Pancreas (tissue), 10 donors: ENCODE measurements around the gene TAF1. TPM values are rescaled to one million over a fixed set of nuclear protein-coding genes. Genes with fewer than 3 reads are reported as not detected.
"Not testable (repeated sequence)": the region's sequence is repeated elsewhere in the genome, so short reads cannot be mapped to it uniquely, and the experiment has no call there.

Experiments used
- ATAC-seq, 4 donors: fragments of 200-7000 bp; cut with Tn5 transposase; one replicate each; pipeline versions ENCODE4 v1.8.0 to v1.9.1; 2020; ENCODE audit warnings: mild to moderate bottlenecking in 4 of 4, moderate library complexity in 4 of 4
- DNase-seq, 6 donors: peaks; one replicate each; pipeline ENCODE4 v3.0.0-alpha.2; 2020
- FAIRE-seq: peaks from 2 replicates; lab custom pipeline; 2012; peaks lifted over from hg19 to GRCh38; lab: Jason Lieb, UNC
- H3K27ac ChIP-seq, 4 donors: fragments of 200-600 bp; sonication (generic); 1 replicate in 3 of 4; 2 replicates in 1 of 4; pipeline versions ENCODE4 v1.5.0 to v1.8.0; 2020
- H3K27me3 ChIP-seq, 4 donors: fragments of 200-600 bp; one replicate each; pipeline ENCODE4 v1.8.0; 2021
- H3K36me3 ChIP-seq, 3 donors: fragments of 200-600 bp; sonication (generic) in 1 of 3; one replicate each; pipeline versions ENCODE4 v1.5.0 to v1.8.0; 2020 to 2021
- H3K4me1 ChIP-seq, 3 donors: fragments of 200-600 bp; one replicate each; pipeline ENCODE4 v1.8.0; 2021
- H3K4me3 ChIP-seq, 4 donors: fragments of 200-600 bp; sonication (generic) in 2 of 4; one replicate each; pipeline versions ENCODE4 v1.5.0 to v1.8.0; 2020 to 2021
- H3K9me3 ChIP-seq, 4 donors: fragments of 200-600 bp; one replicate each; pipeline ENCODE4 v1.8.0; 2021
- WGBS, 2 donors: extraction: QIAGEN DNeasy Blood & Tissue Kit; methylation state at CpG; one replicate each; pipeline ENCODE4 v1.1.7; 2013; 5-methylcytosine and 5-hydroxymethylcytosine counted together
- intact Hi-C, 3 donors: fragments of 100-400 bp; cut with DNase I; formaldehyde crosslinking; loops; one replicate each; pipeline versions ENCODE4 v1.11.1 to v1.14.2; 2022
- polyA plus RNA-seq, 2 donors: library from polyadenylated mRNA; stranded (reverse); fragments of 200-250 nt; gene quantifications; one replicate each; pipeline ENCODE4 v1.2.3, GENCODE V29; 2013
- total RNA-seq, 6 donors: library from RNA; stranded (reverse); fragmentation: NEBNext Ultra II Directional in 4 of 6; extraction: Animal tissue kit (Norgen Biotek cat#: 25700) in 4 of 6; gene quantifications; one replicate each; pipeline versions ENCODE4 v1.2.1 to v1.2.4, GENCODE V29; 2021 to 2023
- TF ChIP-seq, protein P1 (sequence below), 4 donors: fragments of 200-600 bp; sonication (generic) in 3 of 4; IDR thresholded peaks; one replicate each; pipeline versions ENCODE4 v1.5.0 to v1.8.0; 2021; ENCODE audit warnings: antibody characterized with exemption in 4 of 4
- donor health status: healthy with polysubstance abuse.
- donor health status: DM: no; HTN: no; CAD: no; lungs with moderate emphysema.
- donor health status: DM: no; HTN: no; CAD: no.
- donor health status: control.
- donor health status: control.
- donor health status: Bipolar disorder and iron deficiency.
- donor health status: DM: yes; HTN: yes; CAD: no.
- donor health status: DM: no; HTN: no; CAD: no.
- donor health status: DM: no; HTN: no; CAD: no.
- donor health status: DM: yes; HTN: yes; CAD: no.

TAF1 gene
- total and polyA plus RNA-seq, 8 donors, result 9.8 to 23.2 (median 16.5) TPM

DNA sequence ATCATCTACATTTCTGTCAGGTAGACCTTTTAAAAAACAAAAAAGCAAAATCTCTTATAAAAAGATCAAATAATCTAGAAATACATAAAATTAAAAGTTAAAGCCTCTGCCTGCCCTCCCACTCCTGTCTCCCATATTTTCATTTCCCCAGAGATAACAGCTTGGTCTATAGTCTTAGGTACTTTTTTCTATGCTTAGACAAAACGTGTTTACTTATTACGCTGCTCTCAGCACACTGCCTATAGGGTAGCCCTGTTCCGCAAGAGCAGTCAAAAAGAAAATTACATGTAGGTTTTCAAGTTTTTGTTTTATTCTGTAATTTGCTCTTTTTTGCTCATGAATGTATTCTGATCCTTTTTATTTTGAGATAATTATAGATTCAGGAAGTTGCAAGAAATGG, 73.3 kb downstream of the TAF1 start:
- no peak for DNase-seq
- no peaks in the 10 kb centered on the region for H3K4me1 ChIP-seq
- intact Hi-C loops, result no loop called here
- no peak for ATAC-seq
- no peaks in the 10 kb centered on the region for H3K9me3 ChIP-seq
- 87 to 93% methylated on average over 3 of the region's 3 CpGs for WGBS, 2 donors
- H3K27me3 ChIP-seq, result peaks cover 0 to 4% (median 0%) of the 10 kb centered on the region in 4 donors
- no peak overlapping the region for H3K27ac ChIP-seq
- TF ChIP-seq, protein P1, sequence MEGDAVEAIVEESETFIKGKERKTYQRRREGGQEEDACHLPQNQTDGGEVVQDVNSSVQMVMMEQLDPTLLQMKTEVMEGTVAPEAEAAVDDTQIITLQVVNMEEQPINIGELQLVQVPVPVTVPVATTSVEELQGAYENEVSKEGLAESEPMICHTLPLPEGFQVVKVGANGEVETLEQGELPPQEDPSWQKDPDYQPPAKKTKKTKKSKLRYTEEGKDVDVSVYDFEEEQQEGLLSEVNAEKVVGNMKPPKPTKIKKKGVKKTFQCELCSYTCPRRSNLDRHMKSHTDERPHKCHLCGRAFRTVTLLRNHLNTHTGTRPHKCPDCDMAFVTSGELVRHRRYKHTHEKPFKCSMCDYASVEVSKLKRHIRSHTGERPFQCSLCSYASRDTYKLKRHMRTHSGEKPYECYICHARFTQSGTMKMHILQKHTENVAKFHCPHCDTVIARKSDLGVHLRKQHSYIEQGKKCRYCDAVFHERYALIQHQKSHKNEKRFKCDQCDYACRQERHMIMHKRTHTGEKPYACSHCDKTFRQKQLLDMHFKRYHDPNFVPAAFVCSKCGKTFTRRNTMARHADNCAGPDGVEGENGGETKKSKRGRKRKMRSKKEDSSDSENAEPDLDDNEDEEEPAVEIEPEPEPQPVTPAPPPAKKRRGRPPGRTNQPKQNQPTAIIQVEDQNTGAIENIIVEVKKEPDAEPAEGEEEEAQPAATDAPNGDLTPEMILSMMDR (IDR thresholded peaks at IDR 0.05), result no peak
- H3K36me3 ChIP-seq, result no peaks in the 10 kb centered on the region
- FAIRE-seq, result no peak
- H3K4me3 ChIP-seq, result no peak overlapping the region

- Histone ChIP-seq H3K27me3 (peaks cover 0 to 4% (median 0%) of the 10 kb centered on the region in 4 donors), H3K4me3 (no peak overlapping the region), H3K9me3 (no peaks in the 10 kb centered on the region), H3K27ac (no peak overlapping the region), H3K36me3 (no peaks in the 10 kb centered on the region), H3K4me1 (no peaks in the 10 kb centered on the region)
- ATAC-seq, result no peak
- FAIRE-seq, result no peak
- DNase-seq, result no peak
- intact Hi-C loops, result no loop called here
- TF ChIP-seq, protein P1 (IDR thresholded peaks at IDR 0.05), result no peak
- 76 to 92% methylated on average over 3 of the region's 3 CpGs for WGBS, 2 donors
Observed at GRCh38 chrX:71439896-71440295, 73.7 kb downstream of the TAF1 start.

DNA sequence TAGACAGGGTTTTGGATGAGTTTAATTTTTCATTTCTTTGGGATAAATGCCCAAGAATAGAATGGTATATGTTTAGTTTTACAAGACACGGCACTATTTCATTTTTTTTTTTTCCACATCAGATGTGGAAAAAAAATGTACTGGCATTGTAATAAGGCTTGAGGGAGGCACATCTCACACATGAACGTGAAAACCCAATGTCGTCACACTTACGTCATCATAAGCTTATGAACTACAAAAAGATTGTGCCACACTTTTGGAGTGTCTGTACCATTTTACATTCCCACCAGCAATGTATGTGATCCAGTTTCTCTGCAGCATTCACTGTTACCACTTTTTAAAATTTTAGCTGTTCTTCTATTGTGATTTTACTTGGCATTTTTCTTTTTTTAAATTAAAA, 74.2 kb downstream of the TAF1 start:
- ATAC-seq (no peak), DNase-seq (no peak), FAIRE-seq (no peak)
- H3K36me3 ChIP-seq, result no peaks in the 10 kb centered on the region
- H3K27me3 ChIP-seq, result peaks cover 0 to 4% (median 0%) of the 10 kb centered on the region in 4 donors
- no peaks in the 10 kb centered on the region for H3K4me1 ChIP-seq
- no peak overlapping the region for H3K4me3 ChIP-seq
- WGBS, 2 donors, result 72 to 87% methylated on average over 4 of the region's 4 CpGs
- intact Hi-C loops, result no loop called here
- TF ChIP-seq, protein P1 (IDR thresholded peaks at IDR 0.05), result no peak
- H3K27ac ChIP-seq, result no peak overlapping the region
- H3K9me3 ChIP-seq, result no peaks in the 10 kb centered on the region

DNA sequence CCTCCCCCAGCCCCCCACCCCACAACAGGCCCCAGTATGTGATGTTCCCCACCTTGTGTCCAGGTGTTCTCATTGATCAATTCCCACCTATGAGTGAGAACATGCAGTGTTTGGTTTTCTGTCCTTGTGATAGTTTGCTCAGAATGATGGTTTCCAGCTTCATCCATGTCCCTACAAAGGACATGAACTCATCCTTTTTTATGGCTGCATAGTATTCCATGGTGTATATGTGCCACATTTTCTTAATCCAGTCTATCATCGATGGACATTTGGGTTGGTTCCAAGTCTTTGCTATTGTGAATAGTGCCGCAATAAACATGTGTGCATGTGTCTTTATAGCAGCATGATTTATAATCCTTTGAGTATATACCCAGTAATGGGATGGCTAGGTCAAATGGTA, 75.7 kb downstream of the TAF1 start:
- ATAC-seq, H3K36me3 ChIP-seq, H3K4me3 ChIP-seq, H3K27me3 ChIP-seq, DNase-seq, intact Hi-C loops, H3K4me1 ChIP-seq, H3K27ac ChIP-seq, FAIRE-seq, H3K9me3 ChIP-seq: not testable (repeated sequence)
- WGBS, 2 donors, result 89 to 90% methylated on average over 2 of the region's 2 CpGs

DNA sequence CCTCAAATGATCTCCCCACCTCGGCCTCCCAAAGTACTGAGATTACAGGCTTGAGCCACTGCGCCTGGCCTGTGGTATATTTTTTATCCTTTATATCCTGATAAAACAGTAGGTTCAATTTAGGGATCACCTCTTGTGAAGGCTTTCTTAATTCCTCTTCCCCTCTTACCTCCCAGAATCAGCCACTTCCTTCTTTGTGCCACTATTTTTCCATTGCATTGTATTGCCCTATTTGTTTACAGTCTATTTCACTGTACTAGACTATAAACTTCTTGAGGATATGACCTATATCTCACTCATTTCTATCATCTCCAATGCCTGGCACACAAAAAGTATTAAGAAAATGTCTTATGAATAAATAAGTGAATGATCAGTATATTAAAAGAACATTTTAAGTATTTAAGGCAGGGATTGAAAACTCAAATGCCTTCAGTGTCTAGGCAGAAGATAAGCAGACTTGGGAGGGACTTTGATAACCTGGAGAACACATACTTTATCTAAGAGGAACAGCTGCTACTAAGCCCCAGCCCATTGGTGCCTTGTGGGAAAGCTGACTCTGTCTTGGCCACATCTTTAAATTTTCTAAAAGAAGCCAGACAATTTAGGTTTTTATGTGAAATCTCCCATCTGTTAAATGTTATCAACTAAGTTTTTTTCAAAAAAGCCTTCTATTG, 84.4 kb downstream of the TAF1 start:
- Histone ChIP-seq H3K4me3 (no peak overlapping the region), H3K27me3 (no peaks in the 10 kb centered on the region), H3K4me1 (no peaks in the 10 kb centered on the region), H3K9me3 (no peaks in the 10 kb centered on the region), H3K36me3 (no peaks in the 10 kb centered on the region), H3K27ac (no peak overlapping the region)
- no peak for ATAC-seq
- FAIRE-seq, result no peak
- intact Hi-C loops, result loop anchor here in 1 of 3 donors (10.0 kb wide), 1 partner anchor 104 kb away; no protein-coding TSS in a partner anchor
- 84 to 96% methylated on average over 2 of the region's 2 CpGs for WGBS, 2 donors
- TF ChIP-seq, protein P1 (IDR thresholded peaks at IDR 0.05), result no peak
- no peak for DNase-seq

- not testable (repeated sequence) for H3K36me3 ChIP-seq, DNase-seq, ATAC-seq, H3K27me3 ChIP-seq, H3K4me3 ChIP-seq, FAIRE-seq, H3K9me3 ChIP-seq, H3K4me1 ChIP-seq, H3K27ac ChIP-seq
- WGBS, 2 donors, result 82 to 92% methylated on average over 4 of the region's 6 CpGs
- intact Hi-C loops, result loop anchor here in 1 of 3 donors (10.0 kb wide), 1 partner anchor 103 kb away; no protein-coding TSS in a partner anchor
Observed at GRCh38 chrX:71451518-71451917, 85.4 kb downstream of the TAF1 start.
